GM21737 (cell line): ENCODE data around the gene CMC2.

Experiments used
- ATAC-seq: cut with Tn5 transposase; IDR thresholded peaks from one replicate; pipeline ENCODE4 v1.9.1; 2021; ENCODE audit warnings: mild to moderate bottlenecking, moderate library complexity; ENCODE audit not compliant: unreplicated experiment

The CMC2 gene

GRCh38 chr16:81006813-81007695, at the start of gene CMC2, which contains the start of gene CENPN:
Gene CMC2, minus strand, starts transcription at chr16:81006885. Its CDS starts 9,491 bp downstream, at chr16:80997394.
Gene CENPN, plus strand, starts transcription at chr16:81007214. Its CDS starts 4,726 bp downstream, at chr16:81011940.
- peak; percentile 78 for ATAC-seq

- no peak for ATAC-seq
Measured at GRCh38 chr16:81053761-81054160, 47.1 kb upstream of the CMC2 start.

GRCh38 chr16:81042821-81043220, 36.1 kb upstream of the CMC2 start:
- ATAC-seq: no peak

GRCh38 chr16:81041696-81042095, 35.0 kb upstream of the CMC2 start:
- ATAC-seq: no peak

GRCh38 chr16:81040842-81041241, 34.2 kb upstream of the CMC2 start:
- ATAC-seq: no peak

- ATAC-seq: no peak
Measured at GRCh38 chr16:81040131-81040530, 33.4 kb upstream of the CMC2 start.

- no peak for ATAC-seq
Measured at GRCh38 chr16:81036751-81037350, 30.2 kb upstream of the CMC2 start.

- peak; percentile 44 for ATAC-seq
Measured at GRCh38 chr16:81035975-81036750, 29.5 kb upstream of the CMC2 start.

GRCh38 chr16:81035398-81035974, 28.8 kb upstream of the CMC2 start, which contains the start of gene ATMIN:
Gene ATMIN, plus strand, starts transcription at chr16:81035842. Its CDS starts 29 bp downstream, at chr16:81035871.
- peak; percentile 94 for ATAC-seq

- no peak for ATAC-seq
Measured at GRCh38 chr16:81029930-81030604, 23.4 kb upstream of the CMC2 start.

- ATAC-seq: no peak
Measured at GRCh38 chr16:81026429-81026828, 19.7 kb upstream of the CMC2 start.

- no peak for ATAC-seq
Measured at GRCh38 chr16:81018496-81018895, 11.8 kb upstream of the CMC2 start.

- no peak for ATAC-seq
Measured at GRCh38 chr16:81014672-81015071, 8.0 kb upstream of the CMC2 start.

- ATAC-seq: no peak
Measured at GRCh38 chr16:81012974-81013373, 6.3 kb upstream of the CMC2 start.

GRCh38 chr16:81008505-81008789, 1.8 kb upstream of the CMC2 start:
- ATAC-seq: no peak

GRCh38 chr16:81006211-81006812, 373 bp downstream of the CMC2 start:
- peak; percentile 33 for ATAC-seq

GRCh38 chr16:81005610-81006161, 999 bp downstream of the CMC2 start:
- no peak for ATAC-seq

GRCh38 chr16:81004646-81005353, 1.9 kb downstream of the CMC2 start:
- ATAC-seq: no peak
